K562 (cell line): ENCODE data around the gene UROS. TPM values are rescaled to one million over a fixed set of nuclear protein-coding genes. Genes with fewer than 3 reads are reported as not detected.

Experiments
- CHD7 ChIP-seq: fragments of 200-600 bp; sonication (generic); IDR thresholded peaks from one replicate; pipeline ENCODE4 v1.6.1; 2012; ENCODE audit warnings: mild to moderate bottlenecking, low read depth, low read length, inconsistent platforms
- ILK ChIP-seq: fragments of 450-650 bp; IDR thresholded peaks from 2 replicates; pipeline ENCODE4 v1.6.1; 2016; ENCODE audit warnings: missing genetic modification characterization, low read depth, mild to moderate bottlenecking, missing compliant biosample characterization, moderate library complexity, borderline replicate concordance
- POLR3G ChIP-seq: IDR thresholded peaks from 2 replicates; pipeline ENCODE4 v1.6.1; 2011; ENCODE audit not compliant: insufficient read length, insufficient replicate concordance; ENCODE audit errors: extremely low read depth
- SP1 ChIP-seq: sonication (generic); formaldehyde crosslinking; IDR thresholded peaks from 2 replicates; pipeline ENCODE4 v1.8.1; 2022; ENCODE audit warnings: mild to moderate bottlenecking, missing genetic modification reagents
- ZNF184 ChIP-seq: sonication (generic); formaldehyde crosslinking; IDR thresholded peaks from 2 replicates; pipeline ENCODE4 v1.5.0; 2020; ENCODE audit warnings: missing genetic modification reagents
- ZNF354B ChIP-seq: fragments of 250-450 bp; sonication (Bioruptor Pico); IDR thresholded peaks from 2 replicates; pipeline ENCODE4 v1.4.0; 2020
- polyA plus RNA-seq, 8 experiments: library from polyadenylated mRNA; depleted of rRNA in 4 of 8; stranded (reverse) in 5 of 8; unstranded in 3 of 8; fragments of >200 nt; fragmentation: Nextera tagmentation in 2 of 8; fragmentation: Illumina TruSeq in 1 of 8; extraction: Ambion mirVana in 2 of 8; extraction: Trizol in 1 of 8; gene quantifications; 2 replicates each; pipeline versions ENCODE4 v1.2.1 to v1.2.3, GENCODE V29; 2011 to 2014; ENCODE audit warnings: inconsistent platforms in 1 of 8, missing spikeins in 1 of 8
- total RNA-seq, 7 experiments: library from RNA; depleted of rRNA in 6 of 7; stranded (reverse); fragments of >200 nt in 6 of 7; fragmentation: Illumina TruSeq in 2 of 7; extraction: Trizol in 2 of 7; gene quantifications; 2 replicates each; pipeline versions ENCODE4 v1.2.1 to v1.2.3, GENCODE V29; 2011 to 2021; ENCODE audit warnings: low replicate concordance in 1 of 7

UROS gene
- total and polyA plus RNA-seq, 9 of the 15 experiments (the other 6 are each of a cell fraction or from before 2014, with no cell fraction given), result 6.4 to 39.1 (median 32.3) TPM

- TF ChIP-seq CHD7, result no peak
- no peak for TF ChIP-seq POLR3G
- TF ChIP-seq ILK (tag), result no peak
- TF ChIP-seq ZNF184 (CRISPR knock-in tag), result no peak
- TF ChIP-seq ZNF354B, result no peak
- TF ChIP-seq SP1 (CRISPR knock-in tag), result no peak
These were observed 27.9 kb downstream of the UROS start (continued) for GRCh38 chr10:125795128-125795527.
